ENCODE results near the gene ZNF148. TPM values are rescaled to one million over a fixed set of nuclear protein-coding genes. Genes with fewer than 3 reads are reported as not detected.

The ZNF148 gene
- total RNA-seq, 2 donors from 2014 or later: 33.8 to 37.8 TPM

- WGBS, 2 experiments (ENCODE audit: insufficient coverage in 1 of 2, insufficient read length in 1 of 2): 91 to 92% methylated on average over 7 of the region's 7 CpGs
- H3K4me1 ChIP-seq (ENCODE audit: control insufficient read depth, insufficient read depth, low read length): no peaks in the 10 kb centered on the region
- H3K9ac ChIP-seq (ENCODE audit: extremely low read depth, low read length, poor library complexity, severe bottlenecking): no peak overlapping the region
- Mint-ChIP-seq H3K36me3 (ENCODE audit: low read depth) (peaks cover 24% of the 10 kb centered on the region), H3K4me3 (no peak overlapping the region), H3K27me3 (ENCODE audit: insufficient read depth) (no peaks in the 10 kb centered on the region), H3K4me1 (peaks cover 42% of the 10 kb centered on the region), H3K27ac (peak overlapping the region; percentile 64), H3K9me3 (no peaks in the 10 kb centered on the region)
- no peak overlapping the region for H3K4me3 ChIP-seq (ENCODE audit: low read length)
- H3K36me3 ChIP-seq (ENCODE audit: control insufficient read depth, insufficient read depth, low read length): peaks cover 13% of the 10 kb centered on the region
- H3K27me3 ChIP-seq (ENCODE audit: control insufficient read depth, insufficient read depth, low read length, poor library complexity, severe bottlenecking): no peaks in the 10 kb centered on the region
- peaks cover 7% of the 10 kb centered on the region for H3K9me3 ChIP-seq (ENCODE audit: control insufficient read depth, low read length)
- H3K27ac ChIP-seq (ENCODE audit: low read depth, low read length): no peak overlapping the region
- TF ChIP-seq CTCF (conservative IDR thresholded peaks at IDR 0.05): no peak
- no peak for DNase-seq
These were observed 183.4 kb downstream of the ZNF148 start for GRCh38 chr3:125191730-125192129.

- TF ChIP-seq CTCF (conservative IDR thresholded peaks at IDR 0.05): no peak
- peaks cover 42% of the 10 kb centered on the region for H3K4me1 Mint-ChIP-seq
- DNase-seq: no peak
These were observed 183.9 kb downstream of the ZNF148 start for GRCh38 chr3:125191256-125191655.

GRCh38 chr3:125190786-125191185 lies 184.3 kb downstream of the ZNF148 start:
- Mint-ChIP-seq H3K27me3 (ENCODE audit: insufficient read depth) (no peaks in the 10 kb centered on the region), H3K36me3 (ENCODE audit: low read depth) (peaks cover 24% of the 10 kb centered on the region), H3K9me3 (no peaks in the 10 kb centered on the region), H3K4me3 (no peak overlapping the region), H3K4me1 (peaks cover 42% of the 10 kb centered on the region), H3K27ac (no peak overlapping the region)
- H3K36me3 ChIP-seq (ENCODE audit: control insufficient read depth, insufficient read depth, low read length): peaks cover 13% of the 10 kb centered on the region
- H3K4me1 ChIP-seq (ENCODE audit: control insufficient read depth, insufficient read depth, low read length): no peaks in the 10 kb centered on the region
- no peak overlapping the region for H3K27ac ChIP-seq (ENCODE audit: low read depth, low read length)
- 55 to 62% methylated on average over 3 of the region's 3 CpGs for WGBS, 2 experiments (ENCODE audit: insufficient coverage in 1 of 2, insufficient read length in 1 of 2)
- no peaks in the 10 kb centered on the region for H3K27me3 ChIP-seq (ENCODE audit: control insufficient read depth, insufficient read depth, low read length, poor library complexity, severe bottlenecking)
- H3K9me3 ChIP-seq (ENCODE audit: control insufficient read depth, low read length): peaks cover 7% of the 10 kb centered on the region
- no peak for TF ChIP-seq CTCF (conservative IDR thresholded peaks at IDR 0.05)
- peak; percentile 76 for DNase-seq
- no peak overlapping the region for H3K4me3 ChIP-seq (ENCODE audit: low read length)
- no peak overlapping the region for H3K9ac ChIP-seq (ENCODE audit: extremely low read depth, low read length, poor library complexity, severe bottlenecking)

More at GRCh38 chr3:125191256-125191655, 183.9 kb downstream of the ZNF148 start:
- H3K36me3 Mint-ChIP-seq (ENCODE audit: low read depth): peaks cover 24% of the 10 kb centered on the region
- Histone ChIP-seq H3K4me3 (ENCODE audit: low read length) (no peak overlapping the region), H3K27me3 (ENCODE audit: control insufficient read depth, insufficient read depth, low read length, poor library complexity, severe bottlenecking) (no peaks in the 10 kb centered on the region), H3K27ac (ENCODE audit: low read depth, low read length) (no peak overlapping the region), H3K9ac (ENCODE audit: extremely low read depth, low read length, poor library complexity, severe bottlenecking) (no peak overlapping the region), H3K4me1 (ENCODE audit: control insufficient read depth, insufficient read depth, low read length) (no peaks in the 10 kb centered on the region), H3K36me3 (ENCODE audit: control insufficient read depth, insufficient read depth, low read length) (peaks cover 13% of the 10 kb centered on the region), H3K9me3 (ENCODE audit: control insufficient read depth, low read length) (peaks cover 7% of the 10 kb centered on the region)
- 87 to 92% methylated on average over 2 to 4 of the region's 4 CpGs for WGBS, 2 experiments (ENCODE audit: insufficient coverage in 1 of 2, insufficient read length in 1 of 2)
- H3K27me3 Mint-ChIP-seq (ENCODE audit: insufficient read depth): no peaks in the 10 kb centered on the region
- no peak overlapping the region for H3K27ac Mint-ChIP-seq
- no peak overlapping the region for H3K4me3 Mint-ChIP-seq
- no peaks in the 10 kb centered on the region for H3K9me3 Mint-ChIP-seq
